Skeletal muscle satellite cell (primary cell): ENCODE results near the gene ZDHHC13.

Experiments used
- H3K27me3 ChIP-seq: 2 replicates; pipeline ENCODE4 v1.7.0; 2013; ENCODE audit warnings: low read length; ENCODE audit not compliant: control insufficient read depth, insufficient read depth
- H3K36me3 ChIP-seq: 2 replicates; pipeline ENCODE4 v1.7.0; 2013; ENCODE audit warnings: mild to moderate bottlenecking, control low read depth, low read length; ENCODE audit not compliant: insufficient read depth
- H3K4me1 ChIP-seq: 2 replicates; pipeline ENCODE4 v1.7.0; 2013; ENCODE audit warnings: low read length; ENCODE audit not compliant: control insufficient read depth, insufficient read depth
- H3K4me2 ChIP-seq: 2 replicates; pipeline ENCODE4 v1.7.0; 2013; ENCODE audit warnings: mild to moderate bottlenecking, low read length
- H3K4me3 ChIP-seq: 2 replicates; pipeline ENCODE4 v1.7.0; 2013; ENCODE audit warnings: low read length
- H3K9ac ChIP-seq: 2 replicates; pipeline ENCODE4 v1.7.0; 2013; ENCODE audit warnings: mild to moderate bottlenecking, low read depth, low read length, moderate library complexity
- H3K9me3 ChIP-seq: replicated peaks from 2 replicates; pipeline ENCODE4 v1.7.0; 2013; ENCODE audit warnings: mild to moderate bottlenecking, control low read depth, low read length

Gene ZDHHC13

DNA sequence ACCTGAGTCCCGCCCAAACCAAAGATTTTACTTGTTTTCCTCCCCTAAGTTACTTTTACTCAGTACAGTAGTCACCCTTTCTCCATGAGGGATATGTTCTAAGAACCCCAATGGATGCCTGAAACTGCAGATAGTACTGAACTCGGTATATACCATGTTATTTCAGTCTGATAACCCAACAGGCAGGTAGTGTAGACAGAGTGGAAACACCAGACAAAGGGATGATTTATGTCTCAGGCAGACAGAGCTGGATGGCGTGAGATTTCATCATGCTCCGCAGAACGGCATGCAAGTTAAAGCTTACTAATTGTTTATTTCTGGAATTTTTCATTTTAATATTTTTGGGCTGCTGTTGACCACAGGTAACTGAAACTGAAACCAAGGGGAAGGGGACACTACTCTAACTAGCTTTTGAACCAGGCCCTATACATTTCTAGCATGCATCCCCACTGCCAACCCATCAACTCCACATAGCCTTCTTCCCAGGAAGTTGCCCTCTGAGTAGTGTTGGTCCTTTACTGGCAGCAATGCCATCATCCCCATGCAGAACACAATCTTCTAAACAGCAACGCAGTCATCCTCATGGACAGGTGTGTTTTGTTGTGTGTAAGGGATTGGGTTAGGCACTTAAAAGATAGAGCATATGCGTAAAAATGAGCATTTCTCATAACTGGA is 57.1 kb downstream of the ZDHHC13 start:
- H3K9me3 ChIP-seq = no peaks in the 10 kb centered on the region
- H3K36me3 ChIP-seq = peaks cover 18% of the 10 kb centered on the region
- no peak overlapping the region for H3K9ac ChIP-seq
- H3K4me1 ChIP-seq = no peaks in the 10 kb centered on the region
- no peak overlapping the region for H3K4me2 ChIP-seq
- H3K27me3 ChIP-seq = no peaks in the 10 kb centered on the region
- no peak overlapping the region for H3K4me3 ChIP-seq

DNA sequence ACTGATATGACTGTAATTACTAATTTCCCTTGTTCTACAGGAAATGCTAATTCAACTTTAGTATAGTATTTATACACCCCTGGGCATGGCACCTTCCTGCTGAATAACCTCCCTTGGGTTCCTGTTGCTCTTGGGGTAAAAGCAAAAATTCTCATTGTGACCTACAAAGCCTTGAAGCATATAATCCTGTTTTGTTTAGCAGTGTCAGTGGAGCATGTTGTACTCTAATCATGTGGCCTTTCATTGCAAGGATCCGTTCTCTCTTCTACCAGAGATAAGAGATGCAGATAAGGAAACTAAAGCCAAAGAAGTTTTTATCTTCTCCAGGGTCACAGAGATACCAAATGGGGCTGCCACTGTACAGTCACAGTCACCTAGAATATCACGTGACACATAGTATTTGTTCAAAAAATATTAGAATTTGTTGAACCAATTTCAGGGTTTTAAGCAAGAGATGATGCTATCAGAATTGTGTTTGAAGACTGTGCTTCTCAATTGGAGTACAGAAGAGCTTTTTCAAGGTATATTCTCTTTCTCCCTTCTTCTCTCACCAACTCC is 59.7 kb downstream of the ZDHHC13 start:
- Histone ChIP-seq H3K4me1 (no peaks in the 10 kb centered on the region), H3K4me3 (no peak overlapping the region), H3K36me3 (peaks cover 16% of the 10 kb centered on the region), H3K27me3 (no peaks in the 10 kb centered on the region), H3K9me3 (no peaks in the 10 kb centered on the region), H3K9ac (no peak overlapping the region), H3K4me2 (no peak overlapping the region)

DNA sequence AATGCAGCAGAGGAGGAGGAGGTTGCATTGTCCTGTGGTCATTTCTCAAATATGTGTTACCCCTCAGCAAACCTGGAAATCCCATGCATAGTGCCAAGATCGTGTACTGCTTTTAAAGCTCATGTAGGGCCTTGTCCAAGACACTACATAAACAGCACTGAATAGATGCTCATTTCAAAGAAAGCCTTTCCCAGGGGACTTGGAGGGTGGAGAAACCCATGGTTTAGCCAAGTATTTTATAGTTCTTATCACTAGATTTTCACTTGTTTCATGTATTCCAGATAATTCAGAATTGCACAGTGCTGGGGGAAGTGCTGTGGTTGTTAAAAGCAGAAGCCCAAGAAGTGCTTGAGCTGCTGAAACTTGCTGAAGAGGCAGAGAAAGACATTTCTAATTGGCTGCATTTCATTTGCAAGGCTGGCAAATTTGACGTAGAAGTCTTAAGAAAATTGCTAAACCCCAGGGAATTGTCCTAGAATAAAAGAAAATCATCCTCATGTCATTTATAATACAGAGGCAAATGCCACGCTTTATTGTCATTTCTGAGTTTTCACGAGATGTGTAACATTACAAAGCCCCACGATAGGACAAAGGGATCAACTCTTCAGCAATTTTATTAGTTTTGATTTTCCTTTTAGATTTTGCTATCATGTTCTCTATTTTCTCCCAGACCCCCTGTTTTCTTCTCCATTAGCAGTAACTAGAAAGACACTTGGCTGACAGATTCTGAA is 64.7 kb downstream of the ZDHHC13 start:
- no peak overlapping the region for H3K4me2 ChIP-seq
- no peaks in the 10 kb centered on the region for H3K36me3 ChIP-seq
- H3K9ac ChIP-seq = no peak overlapping the region
- H3K4me3 ChIP-seq = no peak overlapping the region
- no peaks in the 10 kb centered on the region for H3K4me1 ChIP-seq
- H3K9me3 ChIP-seq = no peaks in the 10 kb centered on the region
- no peaks in the 10 kb centered on the region for H3K27me3 ChIP-seq

DNA sequence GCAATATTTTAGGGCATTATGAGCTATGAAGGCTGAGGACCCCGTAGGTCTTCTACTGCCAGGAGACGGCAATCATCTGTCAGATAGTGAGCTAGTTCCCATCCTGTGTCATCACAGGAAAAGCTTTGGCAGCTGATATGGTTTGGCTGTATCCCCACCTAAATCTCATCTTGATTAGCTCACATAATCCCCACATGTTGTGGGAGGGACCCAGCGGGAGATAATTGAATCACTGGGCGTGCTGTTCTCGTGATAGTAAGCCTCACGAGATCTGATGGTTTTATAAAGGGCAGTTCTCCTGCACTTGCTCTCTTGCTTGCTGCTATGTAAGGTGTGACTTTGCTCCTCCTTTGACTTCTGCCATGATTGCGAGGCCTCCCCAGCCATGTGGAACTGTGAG is 66.7 kb downstream of the ZDHHC13 start:
- Histone ChIP-seq H3K4me2 (no peak overlapping the region), H3K9ac (no peak overlapping the region), H3K27me3 (no peaks in the 10 kb centered on the region), H3K9me3 (no peaks in the 10 kb centered on the region), H3K36me3 (no peaks in the 10 kb centered on the region), H3K4me1 (no peaks in the 10 kb centered on the region), H3K4me3 (no peak overlapping the region)

DNA sequence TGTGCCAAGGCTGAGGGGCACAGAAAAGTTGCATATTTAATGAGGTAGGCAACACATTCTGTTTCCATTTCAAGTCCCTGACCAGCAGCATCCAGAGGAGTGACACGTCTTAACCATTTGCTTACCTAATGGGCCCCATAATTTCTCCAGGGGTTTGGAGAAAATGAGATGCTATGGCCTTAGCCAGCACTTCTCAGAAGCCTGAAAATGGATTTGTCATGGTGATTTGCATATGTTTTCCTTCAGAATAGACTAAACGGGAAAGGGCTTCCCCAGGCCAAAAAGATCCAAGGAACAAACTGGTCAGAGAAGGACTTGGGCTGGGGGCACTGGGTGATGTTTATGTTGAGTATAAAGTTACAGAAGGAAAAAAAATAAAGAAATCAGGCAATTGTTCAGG is 68.1 kb downstream of the ZDHHC13 start:
- Histone ChIP-seq H3K36me3 (no peaks in the 10 kb centered on the region), H3K9ac (no peak overlapping the region), H3K4me3 (no peak overlapping the region), H3K4me1 (no peaks in the 10 kb centered on the region), H3K9me3 (no peaks in the 10 kb centered on the region), H3K27me3 (no peaks in the 10 kb centered on the region), H3K4me2 (no peak overlapping the region)

DNA sequence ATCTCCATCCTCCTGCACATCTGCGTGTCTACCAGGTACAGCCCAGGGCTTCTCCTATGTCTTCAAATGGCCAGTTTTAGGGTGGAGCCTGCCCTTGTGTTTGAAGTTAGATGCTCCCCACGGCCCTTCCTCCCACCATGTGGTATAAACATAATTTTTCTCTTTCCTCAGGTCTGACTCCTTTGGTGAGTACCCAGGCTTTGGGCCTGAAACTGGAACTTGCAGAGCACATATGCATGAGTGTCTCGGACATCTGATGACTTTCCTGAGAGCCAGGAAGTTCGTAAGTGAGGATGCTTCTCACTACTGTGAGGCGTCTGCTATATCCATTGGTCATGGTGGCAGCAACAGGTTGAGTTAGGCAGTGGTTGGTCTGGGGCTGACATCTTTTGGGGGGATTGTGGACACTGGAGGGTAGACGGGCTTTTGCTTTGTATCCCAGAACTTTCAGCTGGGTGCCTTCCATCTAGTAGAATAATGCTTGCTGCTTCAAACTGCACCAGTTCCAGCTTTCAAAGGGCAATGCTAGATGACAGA is 68.6 kb downstream of the ZDHHC13 start:
- Histone ChIP-seq H3K9me3 (no peaks in the 10 kb centered on the region), H3K4me1 (no peaks in the 10 kb centered on the region), H3K9ac (no peak overlapping the region), H3K36me3 (no peaks in the 10 kb centered on the region), H3K4me3 (no peak overlapping the region), H3K27me3 (peaks cover 2% of the 10 kb centered on the region), H3K4me2 (no peak overlapping the region)

DNA sequence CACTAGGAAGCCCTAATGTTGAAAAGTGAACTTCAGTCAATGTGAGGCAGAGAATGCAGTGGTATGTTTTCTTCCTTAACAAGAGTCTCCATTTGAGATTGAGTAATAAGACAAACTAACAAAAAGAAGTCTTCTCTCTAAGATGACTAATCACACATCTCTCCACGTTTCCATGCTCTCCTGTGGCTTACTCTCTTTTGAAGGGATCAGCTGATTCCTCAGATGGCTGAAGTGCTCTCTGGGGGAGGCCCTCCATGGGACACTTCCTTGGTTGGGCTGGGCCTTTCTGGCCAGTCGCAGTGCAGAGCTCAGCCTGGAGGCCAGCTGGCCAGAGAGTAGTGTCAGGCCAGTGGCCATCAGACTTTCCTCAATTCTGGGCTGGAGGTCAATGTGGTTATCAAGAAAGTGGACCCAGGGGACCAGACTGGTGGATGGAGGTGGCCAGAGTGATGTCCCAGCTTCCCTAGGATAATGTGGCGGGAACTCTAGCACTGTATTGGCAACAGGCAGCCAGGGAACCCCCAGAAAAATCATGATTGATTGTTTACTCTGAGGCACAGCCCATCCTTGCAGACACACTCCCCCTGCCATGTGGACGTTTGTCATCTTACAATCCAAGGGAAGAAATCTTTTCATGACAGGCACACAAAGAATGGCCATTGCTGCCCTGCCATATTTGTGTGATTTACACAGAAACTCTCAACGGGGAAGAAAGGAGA is 70.3 kb downstream of the ZDHHC13 start:
- peaks cover 10% of the 10 kb centered on the region for H3K27me3 ChIP-seq
- no peaks in the 10 kb centered on the region for H3K36me3 ChIP-seq
- H3K9me3 ChIP-seq = no peaks in the 10 kb centered on the region
- H3K4me1 ChIP-seq = no peaks in the 10 kb centered on the region
- H3K4me3 ChIP-seq = no peak overlapping the region
- no peak overlapping the region for H3K4me2 ChIP-seq
- H3K9ac ChIP-seq = no peak overlapping the region

DNA sequence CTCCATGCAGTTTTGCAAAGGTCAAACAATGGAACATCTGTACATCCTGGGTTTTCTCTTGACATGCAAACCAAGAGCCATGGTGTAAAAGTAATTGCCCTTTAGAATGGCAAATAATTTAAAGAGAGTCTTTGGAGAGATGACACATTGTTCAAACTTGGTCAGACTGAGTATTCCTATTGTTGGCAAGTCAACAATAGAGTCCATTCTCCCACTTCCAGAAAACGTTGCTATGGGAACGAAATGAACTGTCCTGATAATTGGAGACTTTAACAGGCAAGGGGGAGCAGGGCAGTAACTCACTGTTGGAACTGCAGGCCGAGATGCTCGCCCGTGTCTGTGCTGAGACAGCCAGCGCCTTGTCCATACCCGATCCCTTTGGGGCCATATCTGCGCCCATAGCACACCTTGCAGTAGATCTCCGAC is 70.9 kb downstream of the ZDHHC13 start:
- no peaks in the 10 kb centered on the region for H3K4me1 ChIP-seq
- no peak overlapping the region for H3K4me2 ChIP-seq
- no peak overlapping the region for H3K9ac ChIP-seq
- H3K4me3 ChIP-seq = no peak overlapping the region
- peaks cover 14% of the 10 kb centered on the region for H3K27me3 ChIP-seq
- H3K36me3 ChIP-seq = no peaks in the 10 kb centered on the region
- H3K9me3 ChIP-seq = no peaks in the 10 kb centered on the region

DNA sequence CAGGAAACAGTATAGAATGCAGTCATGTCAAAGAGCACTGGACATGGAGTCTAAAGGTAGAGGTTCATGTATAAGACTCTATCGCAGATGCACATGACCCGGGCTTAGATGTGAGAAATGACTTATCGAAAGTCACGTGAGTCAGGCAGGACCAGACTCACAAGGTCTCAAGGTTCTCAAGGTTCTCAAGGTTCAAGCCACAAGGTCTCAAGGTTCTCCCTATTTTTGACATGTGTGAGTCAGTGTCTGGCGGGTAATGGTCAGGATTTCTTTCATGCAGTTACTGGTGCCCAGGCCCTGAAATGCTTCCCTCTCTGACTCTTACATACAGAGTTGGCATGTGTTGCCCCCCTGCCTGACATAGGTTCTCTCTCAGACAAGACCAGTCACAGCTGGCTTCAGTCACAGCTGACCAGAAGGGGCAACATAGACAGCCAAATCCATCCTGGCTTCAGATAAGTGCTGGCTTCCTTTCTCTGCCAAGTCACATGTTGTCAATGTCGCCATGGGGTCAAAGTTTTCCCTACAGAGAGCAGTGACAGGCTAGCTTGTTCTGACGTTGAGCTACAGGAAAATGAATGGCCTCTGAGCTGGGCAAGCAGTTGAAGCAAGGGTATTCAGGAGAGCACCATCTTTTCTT is 74.7 kb downstream of the ZDHHC13 start:
- Histone ChIP-seq H3K27me3 (peaks cover 30% of the 10 kb centered on the region), H3K4me3 (no peak overlapping the region)

DNA sequence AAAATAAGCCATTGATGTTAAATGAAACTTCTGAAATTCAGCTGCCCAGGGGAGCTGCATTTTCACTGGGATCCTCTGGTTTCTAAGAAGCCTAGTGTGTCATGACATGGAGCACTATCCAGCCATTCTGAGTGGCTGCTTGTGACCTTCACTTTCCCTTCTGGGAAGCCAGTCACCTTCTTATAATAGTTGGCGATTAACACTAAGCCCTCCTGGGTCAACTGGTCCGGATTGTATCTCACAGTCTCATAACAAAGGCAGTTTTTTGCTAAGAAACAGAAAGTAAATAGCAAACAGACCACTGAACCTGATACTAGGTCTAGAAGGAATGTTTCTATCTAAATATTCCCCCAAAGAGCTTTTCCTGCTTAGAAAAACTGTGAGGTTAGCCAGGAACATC is 76.9 kb downstream of the ZDHHC13 start:
- Histone ChIP-seq H3K4me3 (no peak overlapping the region), H3K36me3 (no peaks in the 10 kb centered on the region), H3K27me3 (peaks cover 46% of the 10 kb centered on the region), H3K4me2 (no peak overlapping the region), H3K9ac (no peak overlapping the region), H3K4me1 (no peaks in the 10 kb centered on the region), H3K9me3 (no peaks in the 10 kb centered on the region)

More for the DNA sequence above, 74.7 kb downstream of the ZDHHC13 start:
- Histone ChIP-seq H3K36me3 (no peaks in the 10 kb centered on the region), H3K4me2 (no peak overlapping the region), H3K4me1 (no peaks in the 10 kb centered on the region), H3K9ac (no peak overlapping the region), H3K9me3 (no peaks in the 10 kb centered on the region)
